HL-60 (cell line): ENCODE results near the gene PRICKLE2.

ENCODE experiments used
- DNase-seq, 2 experiments: peaks; one replicate each; pipeline ENCODE4 v3.0.0-alpha.2; 2010 to 2020; ENCODE audit warnings: low read depth in 1 of 2, low spot score in 1 of 2
- H3K27ac ChIP-seq: fragments of 250-450 bp; sonication (Bioruptor Pico); replicated peaks from 2 replicates; pipeline ENCODE4 v1.5.1; 2020; ENCODE audit warnings: mild to moderate bottlenecking, moderate library complexity
- H3K27me3 ChIP-seq: fragments of 250-450 bp; sonication (Bioruptor Pico); 2 replicates; pipeline ENCODE4 v1.5.1; 2021; ENCODE audit warnings: mild to moderate bottlenecking, moderate library complexity; ENCODE audit not compliant: insufficient read depth, poor library complexity, severe bottlenecking
- H3K4me3 ChIP-seq: replicated peaks from 2 replicates; pipeline ENCODE4 v1.5.1; 2011; ENCODE audit warnings: mild to moderate bottlenecking, control low read depth, low read length; ENCODE audit not compliant: insufficient read depth
- CTCF ChIP-seq: IDR thresholded peaks from one replicate; pipeline ENCODE4 v1.5.1; 2011; ENCODE audit warnings: low read length, control low read depth, inconsistent platforms; ENCODE audit not compliant: insufficient read depth
- GABPA ChIP-seq: IDR thresholded peaks from 2 replicates; pipeline ENCODE4 v1.6.1; 2012; ENCODE audit warnings: low read depth
- POLR2AphosphoS5 ChIP-seq: IDR thresholded peaks from 2 replicates; pipeline ENCODE4 v1.6.1; 2012; ENCODE audit warnings: low read depth
- REST ChIP-seq: IDR thresholded peaks from 2 replicates; pipeline ENCODE4 v1.6.1; 2012; ENCODE audit warnings: low read depth; ENCODE audit not compliant: insufficient replicate concordance
- SPI1 ChIP-seq: IDR thresholded peaks from 2 replicates; pipeline ENCODE4 v1.6.1; 2012; ENCODE audit warnings: low read depth, mild to moderate bottlenecking, borderline replicate concordance

PRICKLE2 gene

GRCh38 chr3:64048631-64049061 is 176.6 kb downstream of the PRICKLE2 start:
- peak; percentile 32 to 60 for DNase-seq
- 0 out of 2 replicates have a peak, but pooled peaks have one; percentile 34 for TF ChIP-seq POLR2AphosphoS5
- no peak for TF ChIP-seq CTCF
- Histone ChIP-seq H3K27ac (peak overlapping the region; percentile 56; the same call in 1 of the 2 replicates), H3K27me3 (no peaks in the 10 kb centered on the region), H3K4me3 (no peak overlapping the region)

- Histone ChIP-seq H3K27ac (peak overlapping the region; percentile 56), H3K4me3 (no peak overlapping the region), H3K27me3 (no peaks in the 10 kb centered on the region)
- TF ChIP-seq REST (no peak), POLR2AphosphoS5 (no peak)
- no peak for DNase-seq
These were observed 177.5 kb downstream of the PRICKLE2 start for GRCh38 chr3:64047787-64048186.

GRCh38 chr3:64046996-64047594 is 178.2 kb downstream of the PRICKLE2 start:
- Histone ChIP-seq H3K27me3 (no peaks in the 10 kb centered on the region), H3K4me3 (no peak overlapping the region), H3K27ac (no peak overlapping the region)
- no peak for TF ChIP-seq REST
- no peak for TF ChIP-seq POLR2AphosphoS5
- no peak for TF ChIP-seq GABPA
- TF ChIP-seq SPI1: no peak
- no peak for TF ChIP-seq CTCF
- DNase-seq: no peak

- no peak for TF ChIP-seq GABPA
- TF ChIP-seq POLR2AphosphoS5: no peak
- TF ChIP-seq CTCF: no peak
- no peak for TF ChIP-seq REST
- no peak for DNase-seq
- Histone ChIP-seq H3K27me3 (no peaks in the 10 kb centered on the region), H3K4me3 (no peak overlapping the region), H3K27ac (no peak overlapping the region)
These were observed 178.7 kb downstream of the PRICKLE2 start for GRCh38 chr3:64046592-64046991.
